DOHH2 (cell line): Measurements from ENCODE around the gene RAB3D.

Experiments used
- EZH2phosphoT487 ChIP-seq: fragments of 200-600 bp; sonication (generic); IDR thresholded peaks from 2 replicates; pipeline ENCODE4 v1.6.1; 2017; ENCODE audit warnings: borderline replicate concordance, mild to moderate bottlenecking, antibody characterized with exemption, low read length, moderate library complexity, mixed read lengths
- TF ChIP-seq, protein P1 (sequence below): fragments of 200-600 bp; sonication (generic); IDR thresholded peaks from one replicate; pipeline ENCODE4 v1.5.1; 2014; ENCODE audit warnings: antibody characterized with exemption, mild to moderate bottlenecking, low read depth, low read length; ENCODE audit not compliant: poor library complexity, severe bottlenecking

DNA sequence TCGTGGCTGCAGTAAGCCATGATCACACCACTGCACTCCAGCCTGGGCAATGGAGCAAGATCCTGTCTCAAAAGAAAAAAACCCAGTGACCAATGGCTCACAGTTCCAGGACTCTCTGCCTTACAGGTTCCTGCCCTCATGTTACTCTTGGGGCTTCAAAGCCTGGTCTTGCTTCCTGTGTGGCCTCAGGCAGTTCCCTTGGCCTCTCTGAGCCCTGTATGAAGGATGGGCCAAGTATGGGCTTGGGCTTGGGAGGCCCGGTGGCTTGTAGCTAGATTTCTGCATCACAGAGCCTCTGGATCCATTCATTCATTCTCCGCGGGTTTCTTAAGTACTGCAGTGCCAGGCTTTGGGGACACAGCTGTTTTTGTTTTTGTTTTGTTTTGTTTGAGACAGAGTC, 44.3 kb downstream of the RAB3D start:
- TF ChIP-seq, protein P1, sequence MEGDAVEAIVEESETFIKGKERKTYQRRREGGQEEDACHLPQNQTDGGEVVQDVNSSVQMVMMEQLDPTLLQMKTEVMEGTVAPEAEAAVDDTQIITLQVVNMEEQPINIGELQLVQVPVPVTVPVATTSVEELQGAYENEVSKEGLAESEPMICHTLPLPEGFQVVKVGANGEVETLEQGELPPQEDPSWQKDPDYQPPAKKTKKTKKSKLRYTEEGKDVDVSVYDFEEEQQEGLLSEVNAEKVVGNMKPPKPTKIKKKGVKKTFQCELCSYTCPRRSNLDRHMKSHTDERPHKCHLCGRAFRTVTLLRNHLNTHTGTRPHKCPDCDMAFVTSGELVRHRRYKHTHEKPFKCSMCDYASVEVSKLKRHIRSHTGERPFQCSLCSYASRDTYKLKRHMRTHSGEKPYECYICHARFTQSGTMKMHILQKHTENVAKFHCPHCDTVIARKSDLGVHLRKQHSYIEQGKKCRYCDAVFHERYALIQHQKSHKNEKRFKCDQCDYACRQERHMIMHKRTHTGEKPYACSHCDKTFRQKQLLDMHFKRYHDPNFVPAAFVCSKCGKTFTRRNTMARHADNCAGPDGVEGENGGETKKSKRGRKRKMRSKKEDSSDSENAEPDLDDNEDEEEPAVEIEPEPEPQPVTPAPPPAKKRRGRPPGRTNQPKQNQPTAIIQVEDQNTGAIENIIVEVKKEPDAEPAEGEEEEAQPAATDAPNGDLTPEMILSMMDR: no peak
- TF ChIP-seq EZH2phosphoT487: no peak
